ENCODE data around the gene SRP68.

Gene SRP68

GRCh38 chr17:76072148-76072858, at the start of gene SRP68:
Gene SRP68 (minus strand): TSS chr17:76072517. CDS start chr17:76072491, 26 bp downstream.
- DNase-seq: peak; percentile 85

- no peak for DNase-seq
These were observed 49.7 kb upstream of the SRP68 start for GRCh38 chr17:76121932-76122430.

GRCh38 chr17:76120658-76121008, 48.3 kb upstream of the SRP68 start:
- no peak for DNase-seq

GRCh38 chr17:76119409-76120371, 47.4 kb upstream of the SRP68 start:
- DNase-seq: no peak

GRCh38 chr17:76115138-76115754, 42.9 kb upstream of the SRP68 start:
- DNase-seq: no peak

GRCh38 chr17:76111956-76112355, 39.6 kb upstream of the SRP68 start:
- DNase-seq: no peak

- no peak for DNase-seq
These were observed 35.2 kb upstream of the SRP68 start for GRCh38 chr17:76107509-76107908.

- DNase-seq: no peak
These were observed 34.4 kb upstream of the SRP68 start for GRCh38 chr17:76106703-76107102.

- no peak for DNase-seq
These were observed 32.5 kb upstream of the SRP68 start for GRCh38 chr17:76104896-76105231.

GRCh38 chr17:76104140-76104895, 32.0 kb upstream of the SRP68 start:
- no peak for DNase-seq

GRCh38 chr17:76103274-76104139, 31.2 kb upstream of the SRP68 start, which contains the start of gene EXOC7:
Gene EXOC7 (minus strand): TSS chr17:76103787. CDS start chr17:76103692, 95 bp downstream.
- DNase-seq: peak; percentile 97

- no peak for DNase-seq
These were observed 30.6 kb upstream of the SRP68 start for GRCh38 chr17:76102944-76103273.

- no peak for DNase-seq
These were observed 25.5 kb upstream of the SRP68 start for GRCh38 chr17:76097716-76098295.

- no peak for DNase-seq
These were observed 23.6 kb upstream of the SRP68 start for GRCh38 chr17:76095943-76096342.

GRCh38 chr17:76094046-76094445, 21.7 kb upstream of the SRP68 start:
- DNase-seq: no peak

GRCh38 chr17:76092526-76093413, 20.5 kb upstream of the SRP68 start:
- DNase-seq: no peak

GRCh38 chr17:76091526-76092286, 19.4 kb upstream of the SRP68 start:
- DNase-seq: no peak

GRCh38 chr17:76090517-76091129, 18.3 kb upstream of the SRP68 start:
- DNase-seq: no peak
